Measurements from ENCODE around the gene TRIM2. TPM values are rescaled to one million over a fixed set of nuclear protein-coding genes. Genes with fewer than 3 reads are reported as not detected.

Gene TRIM2
- total and polyA plus RNA-seq, 3 donors from 2014 or later, result 6.1 to 12.8 (median 10.7) TPM

GRCh38 chr4:153211986-153212728 is 7.9 kb downstream of the TRIM2 start:
- TF ChIP-seq CTCF (IDR thresholded peaks at IDR 0.05) (no peak), POLR2A (IDR thresholded peaks at IDR 0.05) (no peak)
- Histone ChIP-seq H3K27me3 (no peaks in the 10 kb centered on the region), H3K27ac (no peak overlapping the region), H3K9me3 (no peaks in the 10 kb centered on the region), H3K36me3 (ENCODE audit: low read depth, missing control alignments) (no peaks in the 10 kb centered on the region), H3K4me1 (no peaks in the 10 kb centered on the region), H3K4me3 (no peak overlapping the region)
- intact Hi-C loops (cut with DNase I; ENCODE audit: low total_unique reads), result no loop called here
- WGBS, 2 donors, result 68 to 86% methylated on average over 5 of the region's 5 CpGs
- DNase-seq, result no peak

DNA sequence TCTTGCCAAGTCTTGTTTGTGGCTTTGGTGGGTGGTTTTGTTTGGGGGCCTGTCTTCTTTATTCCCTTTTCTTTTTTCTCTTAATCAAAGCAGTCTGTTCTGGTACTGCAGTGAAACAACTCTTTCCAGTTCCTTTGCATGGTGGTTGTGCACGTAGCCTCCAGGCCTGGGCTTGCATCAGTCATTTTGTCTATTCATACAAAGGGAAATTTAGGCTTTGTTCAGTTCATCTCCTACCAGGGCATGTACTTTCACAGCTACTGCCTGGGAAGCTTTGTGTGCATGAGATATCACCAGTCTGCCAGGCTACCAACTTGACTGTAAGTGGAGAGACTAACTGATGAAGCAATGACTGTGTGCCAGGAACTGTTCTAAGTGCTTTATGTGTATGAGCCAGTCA is 8.5 kb downstream of the TRIM2 start:
- no peak overlapping the region for H3K27ac ChIP-seq
- intact Hi-C loops (cut with DNase I; ENCODE audit: low total_unique reads), result no loop called here
- no peaks in the 10 kb centered on the region for H3K36me3 ChIP-seq (ENCODE audit: low read depth, missing control alignments)
- H3K9me3 ChIP-seq, result no peaks in the 10 kb centered on the region
- WGBS, 2 donors, result 38 to 76% methylated on average over 1 of the region's 1 CpG
- no peak overlapping the region for H3K4me3 ChIP-seq
- DNase-seq, result no peak
- no peaks in the 10 kb centered on the region for H3K27me3 ChIP-seq
- no peaks in the 10 kb centered on the region for H3K4me1 ChIP-seq
- TF ChIP-seq CTCF (IDR thresholded peaks at IDR 0.05) (no peak), POLR2A (IDR thresholded peaks at IDR 0.05) (no peak)

DNA sequence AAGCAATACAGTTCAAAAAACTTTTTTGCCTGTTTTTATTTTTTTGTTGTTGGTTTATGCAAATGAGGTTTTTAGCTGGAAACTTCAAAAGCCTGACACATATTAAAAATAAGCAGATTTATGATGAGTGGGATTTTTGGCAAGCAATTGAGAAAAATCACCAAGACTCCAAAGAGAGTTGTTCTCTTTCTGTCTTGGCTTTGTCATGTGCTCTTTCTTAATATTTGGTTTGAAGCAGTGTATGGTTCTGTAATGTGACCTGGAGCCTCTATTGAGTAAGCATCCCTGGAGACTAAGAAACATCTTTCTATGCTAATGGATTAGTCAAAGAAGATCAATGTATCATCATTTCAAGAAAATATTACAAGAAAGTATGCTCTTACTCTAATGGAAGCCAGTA is 11.7 kb downstream of the TRIM2 start:
- Histone ChIP-seq H3K27ac (no peak overlapping the region), H3K27me3 (no peaks in the 10 kb centered on the region), H3K36me3 (ENCODE audit: low read depth, missing control alignments) (no peaks in the 10 kb centered on the region), H3K9me3 (no peaks in the 10 kb centered on the region), H3K4me3 (no peak overlapping the region), H3K4me1 (no peaks in the 10 kb centered on the region)
- DNase-seq, result no peak
- TF ChIP-seq CTCF (IDR thresholded peaks at IDR 0.05) (no peak), POLR2A (IDR thresholded peaks at IDR 0.05) (no peak)
- intact Hi-C loops (cut with DNase I; ENCODE audit: low total_unique reads), result no loop called here

GRCh38 chr4:153216546-153216945 is 12.3 kb downstream of the TRIM2 start:
- DNase-seq, result no peak
- Histone ChIP-seq H3K4me3 (no peak overlapping the region), H3K36me3 (ENCODE audit: low read depth, missing control alignments) (no peaks in the 10 kb centered on the region), H3K27me3 (no peaks in the 10 kb centered on the region), H3K4me1 (no peaks in the 10 kb centered on the region), H3K27ac (no peak overlapping the region), H3K9me3 (no peaks in the 10 kb centered on the region)
- WGBS, 2 donors, result 85 to 94% methylated on average over 4 of the region's 4 CpGs
- intact Hi-C loops (cut with DNase I; ENCODE audit: low total_unique reads), result no loop called here
- TF ChIP-seq POLR2A (IDR thresholded peaks at IDR 0.05) (no peak), CTCF (IDR thresholded peaks at IDR 0.05) (no peak)

DNA sequence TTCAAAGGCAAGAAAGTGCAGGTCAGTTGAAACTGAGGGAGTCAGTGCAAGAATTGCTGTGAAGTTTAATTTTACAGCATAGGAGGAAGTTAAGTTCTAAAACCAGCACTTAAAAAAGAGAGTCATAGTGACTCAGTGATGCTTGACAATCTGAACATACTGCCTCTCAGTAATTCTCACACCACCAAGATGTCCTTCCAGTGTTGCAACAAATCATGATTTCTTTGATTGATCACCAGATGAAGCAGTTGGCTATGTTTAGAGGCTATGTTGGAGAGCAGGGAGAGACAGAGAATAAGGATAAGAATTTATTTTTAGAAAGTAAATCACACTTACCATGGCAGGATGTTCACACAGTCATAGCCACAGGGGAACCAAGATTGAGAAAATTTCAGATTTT is 13.2 kb downstream of the TRIM2 start:
- no peak for DNase-seq
- Histone ChIP-seq H3K4me1 (no peaks in the 10 kb centered on the region), H3K36me3 (ENCODE audit: low read depth, missing control alignments) (no peaks in the 10 kb centered on the region), H3K27ac (no peak overlapping the region), H3K4me3 (no peak overlapping the region), H3K9me3 (no peaks in the 10 kb centered on the region), H3K27me3 (no peaks in the 10 kb centered on the region)
- TF ChIP-seq POLR2A (IDR thresholded peaks at IDR 0.05) (no peak), CTCF (IDR thresholded peaks at IDR 0.05) (no peak)
- intact Hi-C loops (cut with DNase I; ENCODE audit: low total_unique reads), result no loop called here
